ENCODE results near the gene CCDC154. TPM values are rescaled to one million over a fixed set of nuclear protein-coding genes. Genes with fewer than 3 reads are reported as not detected.

Gene CCDC154
- total RNA-seq, 1 donor from 2014 or later = 2.5 TPM

GRCh38 chr16:1435921-1436697 is 8.2 kb downstream of the CCDC154 start:
- no peak overlapping the region for H3K4me3 Mint-ChIP-seq (ENCODE audit: unreplicated experiment)
- H3K9me3 Mint-ChIP-seq (ENCODE audit: unreplicated experiment) = no peaks in the 10 kb centered on the region
- no peak for DNase-seq (ENCODE audit: extremely low spot score, unreplicated experiment)
- no peaks in the 10 kb centered on the region for H3K27me3 Mint-ChIP-seq (ENCODE audit: unreplicated experiment)
- TF ChIP-seq CTCF (IDR thresholded peaks at IDR 0.05) = no peak
- H3K27ac Mint-ChIP-seq (ENCODE audit: unreplicated experiment) = no peak overlapping the region
- H3K36me3 Mint-ChIP-seq (ENCODE audit: unreplicated experiment) = no peaks in the 10 kb centered on the region
- no peaks in the 10 kb centered on the region for H3K4me1 Mint-ChIP-seq (ENCODE audit: unreplicated experiment)

GRCh38 chr16:1434644-1435592 is 9.4 kb downstream of the CCDC154 start:
- no peak for TF ChIP-seq CTCF (IDR thresholded peaks at IDR 0.05)
- no peak overlapping the region for H3K27ac Mint-ChIP-seq (ENCODE audit: unreplicated experiment)
- H3K9me3 Mint-ChIP-seq (ENCODE audit: unreplicated experiment) = no peaks in the 10 kb centered on the region
- no peak overlapping the region for H3K4me3 Mint-ChIP-seq (ENCODE audit: unreplicated experiment)
- H3K36me3 Mint-ChIP-seq (ENCODE audit: unreplicated experiment) = no peaks in the 10 kb centered on the region
- DNase-seq (ENCODE audit: extremely low spot score, unreplicated experiment) = no peak
- no peaks in the 10 kb centered on the region for H3K4me1 Mint-ChIP-seq (ENCODE audit: unreplicated experiment)
- no peaks in the 10 kb centered on the region for H3K27me3 Mint-ChIP-seq (ENCODE audit: unreplicated experiment)

GRCh38 chr16:1433756-1434155 is 10.6 kb downstream of the CCDC154 start:
- Mint-ChIP-seq H3K27ac (ENCODE audit: unreplicated experiment) (no peak overlapping the region), H3K9me3 (ENCODE audit: unreplicated experiment) (no peaks in the 10 kb centered on the region), H3K4me1 (ENCODE audit: unreplicated experiment) (no peaks in the 10 kb centered on the region), H3K36me3 (ENCODE audit: unreplicated experiment) (no peaks in the 10 kb centered on the region), H3K27me3 (ENCODE audit: unreplicated experiment) (no peaks in the 10 kb centered on the region), H3K4me3 (ENCODE audit: unreplicated experiment) (no peak overlapping the region)
- no peak for DNase-seq (ENCODE audit: extremely low spot score, unreplicated experiment)
- no peak for TF ChIP-seq CTCF (IDR thresholded peaks at IDR 0.05)

- no peaks in the 10 kb centered on the region for H3K4me1 Mint-ChIP-seq (ENCODE audit: unreplicated experiment)
- no peak for DNase-seq (ENCODE audit: extremely low spot score, unreplicated experiment)
- H3K27me3 Mint-ChIP-seq (ENCODE audit: unreplicated experiment) = no peaks in the 10 kb centered on the region
- no peak overlapping the region for H3K27ac Mint-ChIP-seq (ENCODE audit: unreplicated experiment)
- no peak for TF ChIP-seq CTCF (IDR thresholded peaks at IDR 0.05)
- no peaks in the 10 kb centered on the region for H3K36me3 Mint-ChIP-seq (ENCODE audit: unreplicated experiment)
- no peak overlapping the region for H3K4me3 Mint-ChIP-seq (ENCODE audit: unreplicated experiment)
- no peaks in the 10 kb centered on the region for H3K9me3 Mint-ChIP-seq (ENCODE audit: unreplicated experiment)
Measured at GRCh38 chr16:1433263-1433560, 11.1 kb downstream of the CCDC154 start.
